COLO668 (cell line): Measurements from ENCODE around the gene RELN.
"Not testable (repeated sequence)": the region's sequence is repeated elsewhere in the genome, so short reads cannot be mapped to it uniquely, and the experiment has no call there.

ENCODE experiments used
- DNase-seq: peaks from one replicate; lab custom pipeline; 2025; ENCODE audit not compliant: unreplicated experiment; lab: John Stamatoyannopoulos, UW

RELN gene

GRCh38 chr7:103855671-103856070 is 133.8 kb downstream of the RELN start:
- no peak for DNase-seq

- no peak for DNase-seq
Measured at GRCh38 chr7:103854611-103855010, 134.8 kb downstream of the RELN start.

- no peak for DNase-seq
Measured at GRCh38 chr7:103851357-103851756, 138.1 kb downstream of the RELN start.

DNA sequence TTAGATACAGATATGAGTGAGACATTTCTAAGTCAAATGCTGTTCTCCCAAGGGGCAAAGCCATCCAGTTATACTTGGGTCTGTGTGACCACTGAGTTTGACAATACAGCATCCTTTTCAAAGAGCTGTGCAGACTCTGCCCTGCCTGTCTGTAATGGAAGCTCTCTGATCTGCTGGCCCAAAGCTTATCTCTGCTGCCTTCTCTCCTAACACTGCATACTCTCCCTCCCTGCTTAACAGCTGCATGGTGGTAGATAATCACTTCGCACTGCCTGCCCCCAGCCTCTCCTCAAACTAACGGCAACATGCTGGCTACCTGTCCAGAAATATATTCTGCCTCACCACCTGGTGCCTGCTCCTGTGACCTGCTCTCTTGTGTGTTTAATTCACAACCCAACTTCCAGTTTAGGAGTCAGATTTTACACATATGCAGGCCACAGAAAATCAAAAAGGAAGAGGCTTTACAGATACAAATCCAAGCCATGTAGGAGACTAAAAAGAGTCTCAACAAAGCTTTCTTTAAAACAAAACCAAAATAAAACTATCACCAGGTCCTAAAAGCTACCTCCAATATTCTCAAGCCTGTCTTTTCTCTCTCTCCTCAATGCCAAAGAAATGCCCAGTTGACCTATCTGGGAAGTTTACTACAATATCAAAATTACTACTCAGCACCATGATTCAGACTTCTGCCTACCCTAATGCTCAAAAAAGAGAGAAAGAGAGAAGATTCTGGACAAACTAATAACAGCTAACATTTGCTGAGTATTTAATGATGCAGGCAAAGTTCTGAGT is 145.6 kb downstream of the RELN start:
- DNase-seq = no peak

DNA sequence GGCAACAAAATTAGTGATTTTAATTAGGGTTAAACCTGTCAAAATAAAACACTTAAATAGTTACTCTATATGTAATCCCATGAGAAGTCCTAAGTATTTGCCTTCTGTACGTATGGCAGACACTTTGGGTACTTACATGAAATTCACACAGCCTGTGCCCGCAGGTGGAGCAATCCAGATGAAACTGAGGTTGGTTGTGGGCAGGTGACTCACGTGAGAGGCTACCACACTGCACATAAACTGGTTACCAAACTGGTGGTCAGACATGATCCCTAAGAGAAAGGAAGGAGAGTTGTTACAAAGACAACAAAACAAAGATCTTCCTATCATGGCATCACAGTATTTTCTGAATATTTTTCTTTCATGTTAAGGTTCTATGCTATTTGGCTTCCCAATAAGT is 156.1 kb downstream of the RELN start:
- DNase-seq = no peak

DNA sequence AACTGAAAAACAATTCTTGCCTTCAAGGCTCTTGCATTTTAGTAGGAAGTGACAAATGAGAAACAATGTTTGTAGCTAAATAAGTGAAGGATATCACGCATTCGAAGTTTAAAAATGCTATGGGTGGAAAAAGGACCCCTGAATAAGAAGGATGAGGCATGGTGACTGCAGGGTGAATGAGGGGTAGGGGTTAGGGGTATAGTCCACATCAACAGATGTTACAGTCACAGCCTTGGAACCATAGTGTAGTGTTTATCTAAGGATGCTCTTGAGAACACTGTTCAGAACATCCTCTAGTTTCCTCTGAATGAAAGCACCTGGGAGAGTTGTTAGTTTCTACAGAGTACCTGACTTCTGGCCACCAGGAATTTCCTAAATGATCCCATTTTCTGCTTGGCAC is 157.0 kb downstream of the RELN start:
- no peak for DNase-seq

DNA sequence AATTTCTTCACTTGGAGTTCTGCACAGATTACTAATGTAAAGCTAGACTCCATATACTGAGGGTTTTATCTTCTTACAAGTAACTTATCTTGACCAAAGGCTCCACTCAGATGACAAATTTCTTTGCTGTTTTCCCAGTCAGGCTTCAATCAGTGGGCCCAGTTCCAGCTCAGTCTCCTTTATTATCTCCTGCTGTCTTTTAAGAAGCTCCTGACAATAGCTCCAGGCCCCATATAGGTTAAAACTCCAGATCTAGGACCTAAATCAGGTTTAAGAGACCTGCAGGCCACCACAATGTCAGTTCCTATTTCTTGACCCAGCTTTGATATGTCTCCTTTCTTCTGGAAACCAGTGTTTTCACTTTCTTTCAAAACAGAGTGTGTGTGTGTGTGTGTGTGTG is 165.2 kb downstream of the RELN start:
- DNase-seq = no peak

DNA sequence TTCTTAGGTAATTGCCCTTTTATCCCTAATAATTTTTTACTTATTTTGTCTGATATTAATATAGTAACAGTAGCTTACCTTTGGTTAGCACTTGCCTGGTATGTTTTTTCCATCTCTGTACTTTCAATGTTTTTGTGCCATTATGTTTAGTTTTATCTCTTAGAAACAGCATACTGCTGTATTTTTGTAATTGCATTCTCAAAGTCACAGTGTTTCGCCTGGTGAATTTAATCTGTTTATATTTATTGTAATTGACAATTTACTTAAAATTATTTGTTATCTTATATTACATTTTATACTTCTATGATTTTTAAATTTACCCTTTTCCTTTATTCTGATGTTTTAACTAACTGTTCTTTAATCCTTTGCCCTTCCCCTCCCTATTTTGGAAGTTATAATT is 166.4 kb downstream of the RELN start:
- no peak for DNase-seq

- DNase-seq = no peak
Measured at GRCh38 chr7:103821092-103821491, 168.4 kb downstream of the RELN start.

DNA sequence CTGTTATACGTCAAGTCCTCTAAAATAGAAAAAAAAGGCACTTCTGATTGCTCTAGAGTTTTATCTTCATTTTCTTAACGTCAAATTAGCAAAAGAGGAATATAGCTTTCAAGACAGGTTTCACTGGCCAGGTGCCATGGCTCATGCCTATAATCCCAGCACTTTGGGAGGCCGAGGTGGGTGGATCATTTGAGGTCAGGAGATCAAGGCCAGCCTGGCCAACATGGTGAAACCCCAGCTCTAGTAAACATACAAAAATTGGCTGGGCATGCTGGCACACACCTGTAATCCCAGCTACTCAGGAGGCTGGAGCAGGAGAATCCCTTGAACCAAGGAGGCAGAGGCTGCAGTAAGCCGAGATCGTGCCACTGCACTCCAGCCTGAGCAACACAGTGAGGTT is 173.5 kb downstream of the RELN start:
- not testable (repeated sequence) for DNase-seq

DNA sequence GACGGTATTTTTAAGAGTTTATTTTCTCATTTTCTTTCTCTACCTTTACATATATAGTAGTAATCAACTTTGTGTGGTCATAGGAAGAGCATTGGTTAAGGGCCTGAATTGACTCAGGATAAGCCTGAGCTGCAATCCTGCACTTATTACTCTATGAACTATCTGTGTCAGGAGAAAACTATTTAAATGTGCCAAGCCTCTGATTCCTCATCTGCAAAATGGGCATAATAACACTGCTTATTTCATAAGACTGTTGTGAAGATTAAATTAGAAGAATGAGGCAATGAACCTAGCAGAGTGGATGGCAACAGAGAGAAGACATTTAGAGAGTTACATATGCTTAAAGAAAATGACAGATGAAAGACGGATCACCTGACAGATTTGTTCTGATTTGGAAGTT is 175.5 kb downstream of the RELN start:
- no peak for DNase-seq

DNA sequence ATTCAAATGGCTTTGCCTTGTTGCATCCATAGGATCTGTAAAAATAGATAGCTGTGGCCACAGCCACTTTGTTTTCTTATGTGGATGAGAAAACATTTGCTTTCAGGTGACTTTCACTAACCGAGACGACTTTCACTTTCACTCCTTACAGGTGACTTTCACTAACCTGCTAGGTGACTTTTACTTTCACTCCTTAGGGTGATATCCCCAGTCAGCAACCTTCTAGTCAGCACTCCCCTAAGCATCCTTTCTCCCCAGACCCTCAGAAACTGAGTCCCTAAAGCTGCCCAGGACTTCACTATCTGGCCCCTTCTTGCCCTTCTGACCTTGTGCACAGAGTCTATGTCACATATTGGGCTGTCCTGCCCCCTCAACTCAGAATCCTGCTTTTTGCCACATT is 177.5 kb downstream of the RELN start:
- DNase-seq = no peak

GRCh38 chr7:103811290-103811689 is 178.2 kb downstream of the RELN start:
- no peak for DNase-seq

DNA sequence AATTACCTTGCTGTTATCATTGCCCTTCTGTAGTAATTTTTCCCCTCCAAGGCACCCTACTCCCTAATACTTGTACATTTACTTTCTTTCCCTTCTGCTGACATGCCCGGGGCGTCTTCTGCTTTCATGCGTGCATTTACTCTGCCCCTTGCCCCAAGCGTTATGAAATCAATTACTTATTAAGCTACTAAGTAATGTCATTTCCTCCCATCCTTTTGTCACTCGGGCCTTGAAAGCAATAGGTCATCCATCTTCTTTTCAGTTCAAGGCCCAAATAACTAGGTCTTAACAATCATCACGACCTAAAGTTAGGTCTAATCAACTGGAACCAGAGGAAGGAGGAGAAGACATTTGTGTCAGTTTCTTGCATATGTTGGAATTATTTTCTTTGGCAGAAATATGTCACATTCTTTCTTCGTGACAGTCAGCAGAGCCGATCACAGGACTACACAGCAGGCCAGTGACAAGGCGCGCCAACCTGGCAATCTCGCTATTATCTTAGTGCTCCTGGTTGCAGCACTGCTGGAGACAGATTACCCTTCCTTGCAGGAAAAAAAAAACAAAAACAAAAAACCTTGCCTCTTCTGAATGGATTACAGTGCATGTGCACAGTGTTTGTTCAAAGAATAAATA is 179.2 kb downstream of the RELN start:
- DNase-seq = no peak

- DNase-seq = no peak
Measured at GRCh38 chr7:103809229-103809994, 180.0 kb downstream of the RELN start.

DNA sequence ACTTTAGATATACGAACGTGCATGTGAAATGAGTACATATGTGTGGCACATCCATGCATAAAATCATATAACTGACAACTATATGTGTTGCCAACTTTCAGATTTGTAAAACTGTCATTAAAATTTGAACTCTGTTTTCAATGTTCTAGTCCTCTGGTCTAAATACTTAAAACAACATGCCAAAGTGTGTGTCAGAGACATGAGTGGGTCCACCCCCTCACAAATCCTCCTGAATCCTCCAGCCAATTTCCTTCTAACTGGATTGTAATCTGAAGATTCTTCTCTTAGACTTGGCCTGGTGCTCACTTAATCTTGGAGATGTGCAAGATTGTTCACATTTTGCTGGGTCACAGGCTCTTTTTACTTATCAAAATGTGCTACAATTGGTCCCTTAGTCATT is 184.1 kb downstream of the RELN start:
- no peak for DNase-seq

GRCh38 chr7:103803631-103804030 is 185.8 kb downstream of the RELN start:
- no peak for DNase-seq

DNA sequence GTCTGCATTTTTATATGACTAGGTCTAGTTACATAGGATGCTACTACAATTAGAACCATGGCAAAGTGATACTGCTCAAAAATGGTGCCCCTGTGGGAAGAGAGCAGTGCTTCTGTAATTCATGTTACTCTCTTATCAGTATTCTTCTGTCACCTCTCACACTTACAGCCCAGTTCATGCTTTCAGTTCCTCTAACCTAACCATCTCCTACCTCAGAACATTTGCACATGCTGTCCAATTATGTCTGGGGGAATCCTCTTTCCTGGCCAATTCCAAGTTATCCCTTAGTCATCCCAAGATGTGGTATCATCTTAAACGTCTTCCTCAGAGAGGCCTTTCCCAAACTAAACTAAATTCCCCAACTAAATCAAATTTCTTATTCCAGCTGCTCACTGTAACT is 190.2 kb downstream of the RELN start:
- no peak for DNase-seq

GRCh38 chr7:103797647-103798307 is 191.7 kb downstream of the RELN start:
- no peak for DNase-seq

- DNase-seq = no peak
Measured at GRCh38 chr7:103796327-103796962, 193.0 kb downstream of the RELN start.

GRCh38 chr7:103795787-103796186 is 193.7 kb downstream of the RELN start:
- DNase-seq = no peak
